Hair follicular keratinocyte (primary cell): ENCODE results near the gene ZFP37. TPM values are rescaled to one million over a fixed set of nuclear protein-coding genes. Genes with fewer than 3 reads are reported as not detected.

ENCODE experiments used
- total RNA-seq: library from RNA; depleted of rRNA; stranded (reverse); fragments of >200 nt; gene quantifications from 2 replicates; pipeline ENCODE4 v1.2.3, GENCODE V29; 2015

The ZFP37 gene
- 0.80 and 2.3 TPM in 2 replicates for total RNA-seq

DNA sequence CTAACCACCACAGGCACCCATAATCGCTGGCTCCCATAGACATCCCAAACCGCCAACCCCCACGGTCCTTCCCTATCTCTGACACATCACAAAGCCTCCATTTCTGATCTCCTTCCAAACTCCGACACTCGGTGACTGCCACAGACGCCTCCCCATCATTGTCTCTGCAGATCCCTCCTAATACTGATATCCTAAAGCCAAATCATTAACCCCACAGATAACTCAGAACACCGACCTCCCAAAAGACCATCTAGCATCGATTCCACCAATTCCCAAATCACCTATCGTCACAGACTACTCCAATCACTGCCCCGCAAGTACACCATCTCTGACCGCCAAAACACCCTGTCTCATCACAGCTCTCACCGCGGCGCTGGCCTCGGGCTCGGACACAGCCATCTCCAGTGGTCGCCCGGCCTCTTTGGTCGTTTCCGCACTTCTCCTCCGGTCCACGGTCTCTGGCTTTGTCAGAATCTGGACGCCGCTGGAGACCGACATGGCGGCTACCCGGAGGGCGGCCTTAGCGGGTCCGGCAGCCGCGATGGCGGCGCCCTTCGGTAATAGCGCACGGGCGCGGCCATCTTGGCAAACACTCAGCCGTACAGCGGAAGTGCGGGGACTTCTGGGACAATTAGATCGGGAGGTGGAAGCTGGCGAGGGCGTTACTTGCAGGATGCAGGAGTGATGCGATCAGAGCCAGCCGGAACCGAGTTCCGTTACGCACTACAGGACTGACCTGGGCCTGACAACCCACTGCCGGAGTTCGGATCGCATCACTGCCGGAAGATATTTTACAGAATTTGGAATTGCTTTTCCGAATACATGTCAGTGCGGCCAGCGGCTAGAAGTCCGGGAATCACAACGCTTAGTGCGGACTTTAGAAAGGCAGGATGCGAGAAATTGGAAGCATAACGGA lies at the start of gene ZFP37:
Gene ZFP37 (minus strand): TSS at position 534 of the 916 bp plus-strand sequence. CDS start 36 bp downstream, at position 498.

GRCh38 chr9:113011911-113012381 lies 44.6 kb downstream of the ZFP37 start, which contains the start of gene ZNF883:
Gene ZNF883, minus strand, starts transcription at chr9:113012192.

Other genes starting within 250 kb of the ZFP37 start
- gene SLC46A2, start 165.8 kb downstream of the ZFP37 start, total RNA-seq = not detected in 2 replicates
- gene ZNF883, start 44.5 kb downstream of the ZFP37 start, total RNA-seq = 1.6 and 2.7 TPM in 2 replicates
- 49.6 and 74.3 TPM in 2 replicates for gene SLC31A2, start 94.3 kb upstream of the ZFP37 start, total RNA-seq
- 11.0 and 12.0 TPM in 2 replicates for gene FKBP15, start 164.6 kb upstream of the ZFP37 start, total RNA-seq
- gene SLC31A1, start 164.8 kb upstream of the ZFP37 start, total RNA-seq = 16.1 and 20.4 TPM in 2 replicates
- gene CDC26, start 218.8 kb upstream of the ZFP37 start, total RNA-seq = 20.8 and 49.2 TPM in 2 replicates
- 26.9 and 38.5 TPM in 2 replicates for gene PRPF4, start 218.9 kb upstream of the ZFP37 start, total RNA-seq
- gene RNF183, start 246.7 kb upstream of the ZFP37 start, total RNA-seq = not detected in 2 replicates